HG03520 (cell line): Measurements from ENCODE around the gene FEV.

Source experiments
- ATAC-seq: cut with Tn5 transposase; IDR thresholded peaks from one replicate; pipeline ENCODE4 v1.9.1; 2021; ENCODE audit warnings: mild to moderate bottlenecking, moderate library complexity; ENCODE audit not compliant: unreplicated experiment

Gene FEV

GRCh38 chr2:218985021-218985324 is at the start of gene FEV:
Gene FEV (minus strand): TSS chr2:218985184. CDS start chr2:218985075, 109 bp downstream.
- ATAC-seq = no peak

GRCh38 chr2:219032051-219032745 is 47.2 kb upstream of the FEV start:
- no peak for ATAC-seq

- no peak for ATAC-seq
Observed at GRCh38 chr2:219031005-219031738, 46.2 kb upstream of the FEV start.

- ATAC-seq = no peak
Observed at GRCh38 chr2:219030177-219030940, 45.4 kb upstream of the FEV start.

GRCh38 chr2:219029829-219030165 is 44.8 kb upstream of the FEV start:
- peak; percentile 88 for ATAC-seq

- ATAC-seq = peak; percentile 17
Observed at GRCh38 chr2:219028996-219029828, 44.2 kb upstream of the FEV start.

- no peak for ATAC-seq
Observed at GRCh38 chr2:219028141-219028540, 43.2 kb upstream of the FEV start.

- ATAC-seq = no peak
Observed at GRCh38 chr2:219027511-219028055, 42.6 kb upstream of the FEV start.

- no peak for ATAC-seq
Observed at GRCh38 chr2:219026946-219027345, 42.0 kb upstream of the FEV start.

GRCh38 chr2:219025637-219026585 is 40.9 kb upstream of the FEV start:
- no peak for ATAC-seq

GRCh38 chr2:219024059-219024458 is 39.1 kb upstream of the FEV start:
- ATAC-seq = no peak

GRCh38 chr2:219023045-219023605 is 38.1 kb upstream of the FEV start:
- no peak for ATAC-seq

GRCh38 chr2:219022616-219023015 is 37.6 kb upstream of the FEV start:
- ATAC-seq = no peak

- ATAC-seq = no peak
Observed at GRCh38 chr2:219022041-219022440, 37.1 kb upstream of the FEV start.

GRCh38 chr2:219021591-219021990 is 36.6 kb upstream of the FEV start:
- no peak for ATAC-seq

- no peak for ATAC-seq
Observed at GRCh38 chr2:219020604-219021365, 35.8 kb upstream of the FEV start.

- no peak for ATAC-seq
Observed at GRCh38 chr2:219019436-219019835, 34.5 kb upstream of the FEV start.

- ATAC-seq = no peak
Observed at GRCh38 chr2:219018726-219019125, 33.7 kb upstream of the FEV start.

GRCh38 chr2:219018286-219018685 is 33.3 kb upstream of the FEV start:
- no peak for ATAC-seq
